HepG2 (cell line): Measurements from ENCODE around the gene FAM168A. TPM values are rescaled to one million over a fixed set of nuclear protein-coding genes. Genes with fewer than 3 reads are reported as not detected.

Experiments used
- ATAC-seq: fragments of 200-7000 bp; cut with Tn5 transposase; 3 replicates; pipeline ENCODE4 v1.9.1; 2020; ENCODE audit warnings: mild to moderate bottlenecking, moderate library complexity
- BruUV-seq: library from RNA; stranded (reverse); fragments of 400-500 nt; replicated peaks from 2 replicates; lab custom pipeline; 2021; lab: Mats Ljungman, UMichigan
- CTCF ChIA-PET: fragments of 300-600 bp; formaldehyde crosslinking; extraction: SDS; loops from one replicate; lab custom pipeline; 2021; ENCODE audit warnings: low total read pairs, inconsistent platforms, low intra/inter-chr PET ratio; lab: Yijun Ruan, JAX
- POLR2A ChIA-PET: fragments of 350-600 bp; sonication (Branson Sonifier 250); formaldehyde crosslinking; loops from one replicate; lab custom pipeline; 2020; ENCODE audit warnings: antibody characterized with exemption, inconsistent platforms; lab: Yijun Ruan, JAX
- DNase-seq: peaks from one replicate; pipeline ENCODE4 v3.0.0-alpha.2; 2015; ENCODE audit warnings: low spot score
- FAIRE-seq: peaks from 3 replicates; lab custom pipeline; 2011; peaks lifted over from hg19 to GRCh38; lab: Jason Lieb, UNC
- H2AFZ ChIP-seq: one replicate; pipeline ENCODE4 v1.6.1; 2011; ENCODE audit warnings: low read length, inconsistent platforms
- H3K27ac ChIP-seq: fragments of 300-600 bp; 3 replicates; pipeline ENCODE4 v1.8.0; 2011; ENCODE audit warnings: mixed run types, mild to moderate bottlenecking, mixed read lengths, low read length, inconsistent platforms; ENCODE audit not compliant: insufficient read depth; ENCODE audit errors: extremely low read length
- H3K27me3 ChIP-seq, 2 experiments: fragments of 200-600 bp in 1 of 2; 2 replicates in 1 of 2; 3 replicates in 1 of 2; pipeline versions ENCODE4 v1.6.0 to v1.8.0; 2011; ENCODE audit warnings: low read length in 2 of 2, mild to moderate bottlenecking in 2 of 2, moderate library complexity in 2 of 2, inconsistent platforms in 1 of 2; ENCODE audit not compliant: insufficient read depth in 2 of 2, control insufficient read depth in 1 of 2
- H3K36me3 ChIP-seq, 2 experiments: fragments of 200-600 bp in 1 of 2; replicated peaks in 1 of 2; 2 replicates in 1 of 2; 3 replicates in 1 of 2; pipeline versions ENCODE4 v1.5.1 to v1.8.0; 2011; ENCODE audit warnings: low read length in 2 of 2, inconsistent platforms in 1 of 2; ENCODE audit not compliant: insufficient read depth in 2 of 2, control insufficient read depth in 1 of 2
- H3K4me1 ChIP-seq: 2 replicates; pipeline ENCODE4 v1.5.1; 2012; ENCODE audit warnings: low read length, inconsistent platforms; ENCODE audit not compliant: insufficient read depth
- H3K4me2 ChIP-seq: 2 replicates; pipeline ENCODE4 v1.6.0; 2011; ENCODE audit warnings: low read depth, low read length, inconsistent platforms
- H3K4me3 ChIP-seq, 3 experiments: fragments of 200-600 bp in 1 of 3; sonication (generic), shearing (Covaris generic) in 1 of 3; replicated peaks in 1 of 3; 2 replicates each; pipeline ENCODE4 v1.5.1; 2011 to 2016; ENCODE audit warnings: low read length in 3 of 3, inconsistent platforms in 2 of 3, low read depth in 2 of 3, mild to moderate bottlenecking in 2 of 3, control low read depth in 1 of 3, mixed read lengths in 1 of 3; ENCODE audit not compliant: insufficient read depth in 1 of 3
- H3K79me2 ChIP-seq: one replicate; pipeline ENCODE4 v1.6.1; 2011; ENCODE audit warnings: low read length, inconsistent platforms; ENCODE audit not compliant: insufficient read depth
- H3K9ac ChIP-seq: 2 replicates; pipeline ENCODE4 v1.6.0; 2011; ENCODE audit warnings: mild to moderate bottlenecking, low read depth, low read length, inconsistent platforms; ENCODE audit not compliant: insufficient read depth
- H3K9me3 ChIP-seq: 2 replicates; pipeline ENCODE4 v1.5.1; 2012; ENCODE audit warnings: mild to moderate bottlenecking, low read length
- H4K20me1 ChIP-seq: 2 replicates; pipeline ENCODE4 v1.6.0; 2011; ENCODE audit warnings: inconsistent platforms, mild to moderate bottlenecking, low read length, moderate library complexity; ENCODE audit not compliant: insufficient read depth
- CREB3 ChIP-seq: sonication (generic); formaldehyde crosslinking; IDR thresholded peaks from 2 replicates; pipeline ENCODE4 v1.5.0; 2020; ENCODE audit warnings: missing genetic modification reagents
- HDAC6 ChIP-seq: fragments of 200-600 bp; sonication (generic); IDR thresholded peaks from 2 replicates; pipeline ENCODE4 v1.7.0; 2017; ENCODE audit warnings: mild to moderate bottlenecking, antibody characterized with exemption, low read length, low read depth
- MLLT10 ChIP-seq: sonication (generic); formaldehyde crosslinking; IDR thresholded peaks from 2 replicates; pipeline ENCODE4 v1.4.0; 2020; ENCODE audit warnings: missing genetic modification reagents
- PAF1 ChIP-seq: IDR thresholded peaks from 2 replicates; pipeline ENCODE4 v1.6.1; 2016; ENCODE audit warnings: missing genetic modification reagents, missing compliant biosample characterization
- SATB2 ChIP-seq: sonication (generic); formaldehyde crosslinking; IDR thresholded peaks from 2 replicates; pipeline ENCODE4 v1.5.0; 2020; ENCODE audit warnings: missing genetic modification reagents
- SP2 ChIP-seq: sonication (generic); formaldehyde crosslinking; IDR thresholded peaks from 2 replicates; pipeline ENCODE4 v1.5.1; 2020; ENCODE audit warnings: mild to moderate bottlenecking, missing genetic modification reagents
- ZNF235 ChIP-seq: sonication (generic); formaldehyde crosslinking; IDR thresholded peaks from 2 replicates; pipeline ENCODE4 v1.8.1; 2023; ENCODE audit warnings: mild to moderate bottlenecking, missing genetic modification reagents, borderline replicate concordance
- ZNF260 ChIP-seq: sonication (generic); formaldehyde crosslinking; IDR thresholded peaks from 2 replicates; pipeline ENCODE4 v1.4.0; 2020; ENCODE audit warnings: missing genetic modification reagents, low read depth, mild to moderate bottlenecking, borderline replicate concordance
- ZNF337 ChIP-seq: sonication (generic); formaldehyde crosslinking; IDR thresholded peaks from 2 replicates; pipeline ENCODE4 v1.5.1; 2020; ENCODE audit warnings: missing genetic modification reagents, low read depth, mild to moderate bottlenecking, borderline replicate concordance
- ZNF510 ChIP-seq: sonication (generic); formaldehyde crosslinking; IDR thresholded peaks from 2 replicates; pipeline ENCODE4 v1.4.0; 2020; ENCODE audit warnings: low read depth, mild to moderate bottlenecking, missing genetic modification reagents
- ZNF772 ChIP-seq: sonication (generic); formaldehyde crosslinking; IDR thresholded peaks from 2 replicates; pipeline ENCODE4 v1.5.0; 2020; ENCODE audit warnings: mild to moderate bottlenecking, missing genetic modification reagents
- WGBS: methylation state at CpG from one replicate; pipeline ENCODE4 v1.1.6; 2017; ENCODE audit warnings: low lambda C conversion rate; 5-methylcytosine and 5-hydroxymethylcytosine counted together
- in situ Hi-C: cut with HindIII; loops from 2 replicates; pipeline ENCODE4 v1.10.0; 2017; ENCODE audit warnings: low pct_unique_long_range_greater_than_20kb; ENCODE audit not compliant: extremely low pct_ligation_motif_present
- intact Hi-C: fragments of 100-400 bp; cut with micrococcal nuclease; formaldehyde crosslinking; loops from one replicate; pipeline ENCODE4 v1.10.0; 2022; ENCODE audit not compliant: unreplicated experiment
- polyA plus RNA-seq, 8 experiments: library from polyadenylated mRNA; depleted of rRNA in 3 of 8; stranded (reverse) in 7 of 8; unstranded in 1 of 8; fragments of >200 nt; fragmentation: Illumina TruSeq in 4 of 8; extraction: Trizol in 4 of 8; gene quantifications; 2 replicates each; pipeline versions ENCODE4 v1.2.1 to v1.2.3, GENCODE V29; 2011 to 2016; ENCODE audit warnings: low read depth in 4 of 8, missing spikeins in 1 of 8, mixed read lengths in 1 of 8; ENCODE audit not compliant: insufficient read depth in 1 of 8
- total RNA-seq, 5 experiments: library from RNA; depleted of rRNA; stranded (reverse); fragments of >200 nt; fragmentation: Illumina TruSeq; extraction: Trizol; gene quantifications; 2 replicates each; pipeline ENCODE4 v1.2.3, GENCODE V29; 2016; ENCODE audit warnings: low read depth in 1 of 5
- TF ChIP-seq, protein P1 (sequence below): sonication (generic); formaldehyde crosslinking; IDR thresholded peaks from 2 replicates; pipeline ENCODE4 v1.9.0; 2022; ENCODE audit warnings: low read depth, missing genetic modification reagents
- TF ChIP-seq, protein P2 (sequence below): sonication (generic); formaldehyde crosslinking; IDR thresholded peaks from 2 replicates; pipeline ENCODE4 v1.4.0; 2020; ENCODE audit warnings: missing genetic modification reagents, borderline replicate concordance
- TF ChIP-seq, protein P3 (sequence below): sonication (generic); formaldehyde crosslinking; IDR thresholded peaks from 2 replicates; pipeline ENCODE4 v1.9.0; 2021; ENCODE audit warnings: missing genetic modification reagents, borderline replicate concordance

FAM168A gene
- total and polyA plus RNA-seq, 2 of the 13 experiments (the other 11 are each of a cell fraction or from before 2014, with no cell fraction given), result 13.9 to 15.8 TPM

DNA sequence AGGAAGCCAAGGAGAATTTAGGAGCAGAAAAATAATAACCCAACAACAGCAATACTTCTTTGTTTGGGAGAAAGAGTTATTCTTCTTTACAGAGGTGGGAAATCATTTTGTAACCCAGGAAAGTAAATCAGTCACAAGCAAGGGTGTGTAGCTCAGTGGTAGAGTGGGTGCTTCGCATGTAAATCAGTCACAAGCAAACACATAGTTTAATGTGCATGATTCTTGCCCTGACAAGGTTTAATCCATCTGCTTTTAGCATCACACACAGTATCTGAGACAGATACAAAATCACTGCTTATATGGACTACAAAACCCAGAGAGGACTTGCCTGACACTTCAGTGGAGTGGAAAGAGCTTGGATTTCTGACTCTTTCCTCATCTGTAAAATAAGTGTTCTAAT is 139.7 kb downstream of the FAM168A start:
- TF ChIP-seq ZNF772 (CRISPR knock-in tag) (no peak), ZNF235 (CRISPR knock-in tag) (no peak), ZNF260 (CRISPR knock-in tag) (no peak), MLLT10 (CRISPR knock-in tag) (no peak), SP2 (CRISPR knock-in tag) (no peak), ZNF510 (CRISPR knock-in tag) (no peak), SATB2 (CRISPR knock-in tag) (no peak), ZNF337 (CRISPR knock-in tag) (no peak), HDAC6 (no peak), CREB3 (CRISPR knock-in tag) (no peak), PAF1 (CRISPR knock-in tag) (no peak)
- TF ChIP-seq, protein P1, sequence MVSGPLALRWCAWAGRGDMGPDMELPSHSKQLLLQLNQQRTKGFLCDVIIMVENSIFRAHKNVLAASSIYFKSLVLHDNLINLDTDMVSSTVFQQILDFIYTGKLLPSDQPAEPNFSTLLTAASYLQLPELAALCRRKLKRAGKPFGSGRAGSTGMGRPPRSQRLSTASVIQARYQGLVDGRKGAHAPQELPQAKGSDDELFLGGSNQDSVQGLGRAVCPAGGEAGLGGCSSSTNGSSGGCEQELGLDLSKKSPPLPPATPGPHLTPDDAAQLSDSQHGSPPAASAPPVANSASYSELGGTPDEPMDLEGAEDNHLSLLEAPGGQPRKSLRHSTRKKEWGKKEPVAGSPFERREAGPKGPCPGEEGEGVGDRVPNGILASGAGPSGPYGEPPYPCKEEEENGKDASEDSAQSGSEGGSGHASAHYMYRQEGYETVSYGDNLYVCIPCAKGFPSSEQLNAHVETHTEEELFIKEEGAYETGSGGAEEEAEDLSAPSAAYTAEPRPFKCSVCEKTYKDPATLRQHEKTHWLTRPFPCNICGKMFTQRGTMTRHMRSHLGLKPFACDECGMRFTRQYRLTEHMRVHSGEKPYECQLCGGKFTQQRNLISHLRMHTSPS (CRISPR knock-in tag), result no peak
- TF ChIP-seq, protein P2, sequence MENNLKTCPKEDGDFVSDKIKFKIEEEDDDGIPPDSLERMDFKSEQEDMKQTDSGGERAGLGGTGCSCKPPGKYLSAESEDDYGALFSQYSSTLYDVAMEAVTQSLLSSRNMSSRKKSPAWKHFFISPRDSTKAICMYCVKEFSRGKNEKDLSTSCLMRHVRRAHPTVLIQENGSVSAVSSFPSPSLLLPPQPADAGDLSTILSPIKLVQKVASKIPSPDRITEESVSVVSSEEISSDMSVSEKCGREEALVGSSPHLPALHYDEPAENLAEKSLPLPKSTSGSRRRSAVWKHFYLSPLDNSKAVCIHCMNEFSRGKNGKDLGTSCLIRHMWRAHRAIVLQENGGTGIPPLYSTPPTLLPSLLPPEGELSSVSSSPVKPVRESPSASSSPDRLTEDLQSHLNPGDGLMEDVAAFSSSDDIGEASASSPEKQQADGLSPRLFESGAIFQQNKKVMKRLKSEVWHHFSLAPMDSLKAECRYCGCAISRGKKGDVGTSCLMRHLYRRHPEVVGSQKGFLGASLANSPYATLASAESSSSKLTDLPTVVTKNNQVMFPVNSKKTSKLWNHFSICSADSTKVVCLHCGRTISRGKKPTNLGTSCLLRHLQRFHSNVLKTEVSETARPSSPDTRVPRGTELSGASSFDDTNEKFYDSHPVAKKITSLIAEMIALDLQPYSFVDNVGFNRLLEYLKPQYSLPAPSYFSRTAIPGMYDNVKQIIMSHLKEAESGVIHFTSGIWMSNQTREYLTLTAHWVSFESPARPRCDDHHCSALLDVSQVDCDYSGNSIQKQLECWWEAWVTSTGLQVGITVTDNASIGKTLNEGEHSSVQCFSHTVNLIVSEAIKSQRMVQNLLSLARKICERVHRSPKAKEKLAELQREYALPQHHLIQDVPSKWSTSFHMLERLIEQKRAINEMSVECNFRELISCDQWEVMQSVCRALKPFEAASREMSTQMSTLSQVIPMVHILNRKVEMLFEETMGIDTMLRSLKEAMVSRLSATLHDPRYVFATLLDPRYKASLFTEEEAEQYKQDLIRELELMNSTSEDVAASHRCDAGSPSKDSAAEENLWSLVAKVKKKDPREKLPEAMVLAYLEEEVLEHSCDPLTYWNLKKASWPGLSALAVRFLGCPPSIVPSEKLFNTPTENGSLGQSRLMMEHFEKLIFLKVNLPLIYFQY (CRISPR knock-in tag), result no peak
- TF ChIP-seq, protein P3, sequence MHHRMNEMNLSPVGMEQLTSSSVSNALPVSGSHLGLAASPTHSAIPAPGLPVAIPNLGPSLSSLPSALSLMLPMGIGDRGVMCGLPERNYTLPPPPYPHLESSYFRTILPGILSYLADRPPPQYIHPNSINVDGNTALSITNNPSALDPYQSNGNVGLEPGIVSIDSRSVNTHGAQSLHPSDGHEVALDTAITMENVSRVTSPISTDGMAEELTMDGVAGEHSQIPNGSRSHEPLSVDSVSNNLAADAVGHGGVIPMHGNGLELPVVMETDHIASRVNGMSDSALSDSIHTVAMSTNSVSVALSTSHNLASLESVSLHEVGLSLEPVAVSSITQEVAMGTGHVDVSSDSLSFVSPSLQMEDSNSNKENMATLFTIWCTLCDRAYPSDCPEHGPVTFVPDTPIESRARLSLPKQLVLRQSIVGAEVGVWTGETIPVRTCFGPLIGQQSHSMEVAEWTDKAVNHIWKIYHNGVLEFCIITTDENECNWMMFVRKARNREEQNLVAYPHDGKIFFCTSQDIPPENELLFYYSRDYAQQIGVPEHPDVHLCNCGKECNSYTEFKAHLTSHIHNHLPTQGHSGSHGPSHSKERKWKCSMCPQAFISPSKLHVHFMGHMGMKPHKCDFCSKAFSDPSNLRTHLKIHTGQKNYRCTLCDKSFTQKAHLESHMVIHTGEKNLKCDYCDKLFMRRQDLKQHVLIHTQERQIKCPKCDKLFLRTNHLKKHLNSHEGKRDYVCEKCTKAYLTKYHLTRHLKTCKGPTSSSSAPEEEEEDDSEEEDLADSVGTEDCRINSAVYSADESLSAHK (CRISPR knock-in tag), result no peak
- Histone ChIP-seq H3K4me3 (no peak overlapping the region), H3K27me3 (no peaks in the 10 kb centered on the region), H3K4me2 (no peak overlapping the region), H3K9ac (no peak overlapping the region), H3K4me1 (no peaks in the 10 kb centered on the region), H3K79me2 (no peaks in the 10 kb centered on the region), H3K9me3 (no peaks in the 10 kb centered on the region), H2AFZ (no peak overlapping the region), H3K27ac (no peak overlapping the region), H4K20me1 (no peaks in the 10 kb centered on the region), H3K36me3 (no peaks in the 10 kb centered on the region)
- ChIA-PET CTCF (no interaction called here), POLR2A (no interaction called here)
- in situ Hi-C loops (no loop called here), intact Hi-C loops (no loop called here)
- DNase-seq (no peak), FAIRE-seq (no peak), ATAC-seq (no peak)
- no TSS peak for BruUV-seq
- 75% methylated on average over 1 of the region's 1 CpG for WGBS
